ENCODE data around the gene ADRA2B. TPM values are rescaled to one million over a fixed set of nuclear protein-coding genes. Genes with fewer than 3 reads are reported as not detected.

The ADRA2B gene
- total RNA-seq, 1 experiment from 2014 or later = 0.47 TPM

DNA sequence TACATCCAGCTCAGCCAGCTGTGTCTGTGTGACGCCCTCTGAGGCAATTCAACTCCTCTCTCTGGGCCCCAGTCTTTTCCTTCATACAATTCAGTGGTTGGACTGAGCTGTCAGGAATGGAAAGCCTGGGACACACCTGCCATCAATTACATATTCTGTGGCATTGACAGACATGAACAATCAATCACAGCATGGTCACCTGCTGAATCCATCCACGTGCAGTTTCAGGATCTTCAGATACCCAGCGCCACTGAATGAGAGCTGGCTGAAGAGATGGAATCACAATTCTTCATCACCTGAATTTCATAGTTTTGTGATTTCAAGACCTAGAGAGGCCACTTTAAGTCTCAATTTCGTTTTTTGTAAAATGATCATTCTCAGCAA lies 5.1 kb downstream of the ADRA2B start:
- no peaks in the 10 kb centered on the region for H4K20me1 ChIP-seq (ENCODE audit: insufficient read depth)
- no peak overlapping the region for H3K4me2 ChIP-seq (ENCODE audit: low read length)
- DNase-seq (ENCODE audit: low read depth, low spot score) (no peak), ATAC-seq (no peak)
- no peaks in the 10 kb centered on the region for H3K27me3 ChIP-seq (ENCODE audit: insufficient read depth, low read length)
- ChIA-PET CTCF (no interaction called here), POLR2A (no interaction called here), RAD21 (ENCODE audit: low non-redundant PET in 1 of 2, low total read pairs in 2 of 2, uncharacterized antibody in 2 of 2, unreplicated experiment in 2 of 2) (no interaction called here)
- no peaks in the 10 kb centered on the region for H3K79me2 ChIP-seq (ENCODE audit: insufficient read depth, low read length)
- H3K27ac ChIP-seq (ENCODE audit: low read depth, low read length) = no peak overlapping the region
- H3K9me2 ChIP-seq (ENCODE audit: insufficient read depth) = no peaks in the 10 kb centered on the region
- no peaks in the 10 kb centered on the region for H3K9me3 ChIP-seq (ENCODE audit: control insufficient read depth in 1 of 2, insufficient read depth in 1 of 2, low read depth in 1 of 2, low read length in 2 of 2)
- intact Hi-C loops (cut with micrococcal nuclease) = no loop called here
- peaks cover 2 to 4% of the 10 kb centered on the region in 2 experiments; a peak in 2 of 4 replicates for H3K4me1 ChIP-seq (ENCODE audit: control insufficient read depth in 1 of 2, insufficient read depth in 2 of 2, low read length in 2 of 2)
- H3K9ac ChIP-seq (ENCODE audit: low read length) = no peak overlapping the region
- H2AFZ ChIP-seq (ENCODE audit: low read depth, low read length, poor library complexity, severe bottlenecking) = no peak overlapping the region
- H3K36me3 ChIP-seq (ENCODE audit: control insufficient read depth in 1 of 2, insufficient read depth in 2 of 2, low read length in 2 of 2) = no peaks in the 10 kb centered on the region
- no TSS peak for BruUV-seq (replicated peaks)
- TF ChIP-seq, protein P1, sequence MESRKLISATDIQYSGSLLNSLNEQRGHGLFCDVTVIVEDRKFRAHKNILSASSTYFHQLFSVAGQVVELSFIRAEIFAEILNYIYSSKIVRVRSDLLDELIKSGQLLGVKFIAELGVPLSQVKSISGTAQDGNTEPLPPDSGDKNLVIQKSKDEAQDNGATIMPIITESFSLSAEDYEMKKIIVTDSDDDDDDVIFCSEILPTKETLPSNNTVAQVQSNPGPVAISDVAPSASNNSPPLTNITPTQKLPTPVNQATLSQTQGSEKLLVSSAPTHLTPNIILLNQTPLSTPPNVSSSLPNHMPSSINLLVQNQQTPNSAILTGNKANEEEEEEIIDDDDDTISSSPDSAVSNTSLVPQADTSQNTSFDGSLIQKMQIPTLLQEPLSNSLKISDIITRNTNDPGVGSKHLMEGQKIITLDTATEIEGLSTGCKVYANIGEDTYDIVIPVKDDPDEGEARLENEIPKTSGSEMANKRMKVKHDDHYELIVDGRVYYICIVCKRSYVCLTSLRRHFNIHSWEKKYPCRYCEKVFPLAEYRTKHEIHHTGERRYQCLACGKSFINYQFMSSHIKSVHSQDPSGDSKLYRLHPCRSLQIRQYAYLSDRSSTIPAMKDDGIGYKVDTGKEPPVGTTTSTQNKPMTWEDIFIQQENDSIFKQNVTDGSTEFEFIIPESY (IDR thresholded peaks at IDR 0.05; ENCODE audit: extremely low read depth, insufficient replicate concordance, low read length) = no peak
- TF ChIP-seq CBX3 (IDR thresholded peaks at IDR 0.05; ENCODE audit: low read depth) (no peak), SP1 (IDR thresholded peaks at IDR 0.05; ENCODE audit: low read depth) (no peak)
- TF ChIP-seq, protein P2, sequence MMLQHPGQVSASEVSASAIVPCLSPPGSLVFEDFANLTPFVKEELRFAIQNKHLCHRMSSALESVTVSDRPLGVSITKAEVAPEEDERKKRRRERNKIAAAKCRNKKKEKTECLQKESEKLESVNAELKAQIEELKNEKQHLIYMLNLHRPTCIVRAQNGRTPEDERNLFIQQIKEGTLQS (IDR thresholded peaks at IDR 0.05) = no peak
- TF ChIP-seq, protein P3, sequence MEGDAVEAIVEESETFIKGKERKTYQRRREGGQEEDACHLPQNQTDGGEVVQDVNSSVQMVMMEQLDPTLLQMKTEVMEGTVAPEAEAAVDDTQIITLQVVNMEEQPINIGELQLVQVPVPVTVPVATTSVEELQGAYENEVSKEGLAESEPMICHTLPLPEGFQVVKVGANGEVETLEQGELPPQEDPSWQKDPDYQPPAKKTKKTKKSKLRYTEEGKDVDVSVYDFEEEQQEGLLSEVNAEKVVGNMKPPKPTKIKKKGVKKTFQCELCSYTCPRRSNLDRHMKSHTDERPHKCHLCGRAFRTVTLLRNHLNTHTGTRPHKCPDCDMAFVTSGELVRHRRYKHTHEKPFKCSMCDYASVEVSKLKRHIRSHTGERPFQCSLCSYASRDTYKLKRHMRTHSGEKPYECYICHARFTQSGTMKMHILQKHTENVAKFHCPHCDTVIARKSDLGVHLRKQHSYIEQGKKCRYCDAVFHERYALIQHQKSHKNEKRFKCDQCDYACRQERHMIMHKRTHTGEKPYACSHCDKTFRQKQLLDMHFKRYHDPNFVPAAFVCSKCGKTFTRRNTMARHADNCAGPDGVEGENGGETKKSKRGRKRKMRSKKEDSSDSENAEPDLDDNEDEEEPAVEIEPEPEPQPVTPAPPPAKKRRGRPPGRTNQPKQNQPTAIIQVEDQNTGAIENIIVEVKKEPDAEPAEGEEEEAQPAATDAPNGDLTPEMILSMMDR (IDR thresholded peaks at IDR 0.05 in 2 of 3, conservative IDR thresholded peaks at IDR 0.05 in 1 of 3; ENCODE audit: borderline replicate concordance in 1 of 3, insufficient read depth in 1 of 3, low read depth in 2 of 3, low read length in 2 of 3) = no peak
- H3K4me3 ChIP-seq (replicated peaks in 1 of 2; ENCODE audit: low read depth in 1 of 2, low read length in 2 of 2) = no peak overlapping the region

All from HCT116 (cell line).